NCI-H526 (cell line): ENCODE measurements around the gene ELL.
A peak's percentile ranks its signal among the peaks of the same experiment; 100 is the strongest.

Experiments used
- DNase-seq, 2 experiments: peaks; one replicate each; lab custom pipeline; 2025; lab: John Stamatoyannopoulos, UW

Gene ELL

GRCh38 chr19:18445262-18445948, 76.5 kb downstream of the ELL start:
- DNase-seq, result no peak

- DNase-seq, result no peak
Observed at GRCh38 chr19:18444513-18444912, 77.4 kb downstream of the ELL start.

GRCh38 chr19:18443831-18444230, 78.0 kb downstream of the ELL start:
- no peak for DNase-seq

GRCh38 chr19:18443406-18443805, 78.5 kb downstream of the ELL start:
- no peak for DNase-seq

- no peak for DNase-seq
Observed at GRCh38 chr19:18442941-18443340, 78.9 kb downstream of the ELL start.

GRCh38 chr19:18441804-18442788, 79.8 kb downstream of the ELL start:
- no peak for DNase-seq

- DNase-seq, result no peak
Observed at GRCh38 chr19:18440936-18441803, 80.7 kb downstream of the ELL start.

- peak in 1 of 2 experiments; percentile 55 for DNase-seq
Observed at GRCh38 chr19:18440415-18440877, 81.4 kb downstream of the ELL start.

GRCh38 chr19:18439910-18440237, 82.0 kb downstream of the ELL start:
- no peak for DNase-seq

GRCh38 chr19:18439025-18439909, 82.6 kb downstream of the ELL start:
- no peak for DNase-seq

- DNase-seq, result no peak
Observed at GRCh38 chr19:18438331-18439024, 83.4 kb downstream of the ELL start.

GRCh38 chr19:18437491-18438330, 84.2 kb downstream of the ELL start, which contains the start of gene ISYNA1:
Gene ISYNA1 (minus strand): TSS chr19:18438133. CDS start chr19:18437979, 154 bp downstream.
- DNase-seq, result peak in 1 of 2 experiments; percentile 68

GRCh38 chr19:18436671-18437490, 85.0 kb downstream of the ELL start:
- DNase-seq, result peak; percentile 26 to 84

- DNase-seq, result no peak
Observed at GRCh38 chr19:18435842-18436670, 85.8 kb downstream of the ELL start.

GRCh38 chr19:18435178-18435841, 86.6 kb downstream of the ELL start:
- no peak for DNase-seq

- no peak for DNase-seq
Observed at GRCh38 chr19:18434411-18435175, 87.3 kb downstream of the ELL start.
